Caco-2 (cell line): Measurements from ENCODE around the gene PIM1. TPM values are rescaled to one million over a fixed set of nuclear protein-coding genes. Genes with fewer than 3 reads are reported as not detected.

Experiments
- BruUV-seq: library from RNA; stranded (reverse); fragments of 400-500 nt; replicated peaks from 2 replicates; lab custom pipeline; 2021; lab: Mats Ljungman, UMichigan
- CTCF ChIA-PET: fragments of 300-600 bp; sonication (Branson Sonifier 250); formaldehyde crosslinking; loops from one replicate; lab custom pipeline; 2022; ENCODE audit warnings: antibody characterized with exemption; lab: Charles Lee
- POLR2A ChIA-PET: fragments of 300-600 bp; sonication (Branson Sonifier 250); formaldehyde crosslinking; loops from one replicate; lab custom pipeline; 2022; ENCODE audit warnings: antibody characterized with exemption; lab: Charles Lee
- DNase-seq, 2 experiments: peaks; one replicate each; pipeline versions ENCODE4 v3.0.0 to v3.0.0-alpha.2; 2020 to 2022
- H3K27me3 ChIP-seq: replicated peaks from 2 replicates; pipeline ENCODE4 v1.6.0; 2011; ENCODE audit warnings: low read length; ENCODE audit not compliant: control insufficient read depth, insufficient read depth
- H3K36me3 ChIP-seq: 2 replicates; pipeline ENCODE4 v1.5.1; 2011; ENCODE audit warnings: low read length; ENCODE audit not compliant: control insufficient read depth, insufficient read depth
- H3K4me1 ChIP-seq: fragments of 250-450 bp; sonication (Bioruptor Pico); 2 replicates; pipeline ENCODE4 v1.5.1; 2020; ENCODE audit warnings: mild to moderate bottlenecking
- H3K4me3 ChIP-seq: 2 replicates; pipeline ENCODE4 v1.5.1; 2011; ENCODE audit warnings: low read depth, mild to moderate bottlenecking, control low read depth, low read length
- H3K9me3 ChIP-seq: fragments of 250-450 bp; sonication (Bioruptor Pico); 2 replicates; pipeline ENCODE4 v1.5.1; 2020; ENCODE audit warnings: mild to moderate bottlenecking, moderate library complexity
- H3K27ac Mint-ChIP-seq: one replicate; pipeline ENCODE4 v1.8.0; 2022; ENCODE audit warnings: mixed read lengths; ENCODE audit not compliant: unreplicated experiment
- H3K27me3 Mint-ChIP-seq: one replicate; pipeline ENCODE4 v1.8.0; 2022; ENCODE audit warnings: mixed read lengths; ENCODE audit not compliant: insufficient read depth, unreplicated experiment
- H3K36me3 Mint-ChIP-seq: one replicate; pipeline ENCODE4 v1.8.0; 2022; ENCODE audit warnings: mild to moderate bottlenecking, mixed read lengths; ENCODE audit not compliant: insufficient read depth, unreplicated experiment
- H3K4me1 Mint-ChIP-seq: one replicate; pipeline ENCODE4 v1.8.0; 2022; ENCODE audit warnings: low read depth, mixed read lengths; ENCODE audit not compliant: unreplicated experiment
- H3K4me3 Mint-ChIP-seq: one replicate; pipeline ENCODE4 v1.8.0; 2022; ENCODE audit warnings: mild to moderate bottlenecking, moderate library complexity, mixed read lengths; ENCODE audit not compliant: unreplicated experiment
- H3K9me3 Mint-ChIP-seq: one replicate; pipeline ENCODE4 v1.8.0; 2022; ENCODE audit warnings: mixed read lengths; ENCODE audit not compliant: unreplicated experiment
- CTCF ChIP-seq, 2 experiments: fragments of 200-600 bp in 1 of 2; IDR thresholded peaks; 1 replicate in 1 of 2; 2 replicates in 1 of 2; pipeline versions ENCODE4 v1.5.1 to v1.8.0; 2011 to 2022; ENCODE audit warnings: antibody characterized with exemption in 1 of 2, control low read depth in 1 of 2, inconsistent platforms in 1 of 2, low read depth in 1 of 2, low read length in 1 of 2, mild to moderate bottlenecking in 1 of 2, moderate library complexity in 1 of 2; ENCODE audit not compliant: insufficient read depth in 1 of 2, severe bottlenecking in 1 of 2, unreplicated experiment in 1 of 2
- intact Hi-C: fragments of 100-400 bp; cut with micrococcal nuclease; formaldehyde crosslinking; loops from one replicate; pipeline ENCODE4 v1.10.0; 2022; ENCODE audit not compliant: unreplicated experiment
- total RNA-seq: library from RNA; stranded (reverse); gene quantifications from 2 replicates; pipeline ENCODE4 v1.2.3, GENCODE V29; 2022

PIM1 gene
- total RNA-seq, 1 experiment from 2014 or later: 48.3 TPM

DNA sequence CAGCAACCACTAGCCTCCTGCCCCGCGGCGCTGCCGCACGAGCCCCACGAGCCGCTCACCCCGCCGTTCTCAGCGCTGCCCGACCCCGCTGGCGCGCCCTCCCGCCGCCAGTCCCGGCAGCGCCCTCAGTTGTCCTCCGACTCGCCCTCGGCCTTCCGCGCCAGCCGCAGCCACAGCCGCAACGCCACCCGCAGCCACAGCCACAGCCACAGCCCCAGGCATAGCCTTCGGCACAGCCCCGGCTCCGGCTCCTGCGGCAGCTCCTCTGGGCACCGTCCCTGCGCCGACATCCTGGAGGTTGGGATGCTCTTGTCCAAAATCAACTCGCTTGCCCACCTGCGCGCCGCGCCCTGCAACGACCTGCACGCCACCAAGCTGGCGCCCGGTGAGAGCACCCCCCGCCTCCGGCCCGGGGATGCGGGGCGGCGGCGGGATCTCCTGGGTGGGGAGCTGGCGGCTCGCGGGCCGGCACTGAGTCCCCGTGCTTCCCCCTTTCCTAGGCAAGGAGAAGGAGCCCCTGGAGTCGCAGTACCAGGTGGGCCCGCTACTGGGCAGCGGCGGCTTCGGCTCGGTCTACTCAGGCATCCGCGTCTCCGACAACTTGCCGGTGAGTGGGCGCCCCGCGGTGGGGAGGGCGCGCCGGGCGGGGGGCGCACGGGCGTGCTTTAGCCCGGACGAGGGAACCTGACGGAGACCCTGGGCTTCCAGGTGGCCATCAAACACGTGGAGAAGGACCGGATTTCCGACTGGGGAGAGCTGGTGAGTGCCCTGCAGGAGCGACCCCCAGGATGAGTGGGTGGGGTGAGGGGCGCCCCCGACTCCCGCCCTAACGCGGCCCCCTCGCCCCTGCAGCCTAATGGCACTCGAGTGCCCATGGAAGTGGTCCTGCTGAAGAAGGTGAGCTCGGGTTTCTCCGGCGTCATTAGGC is 585 bp downstream of the PIM1 start:
- H3K27ac Mint-ChIP-seq: peak overlapping the region; percentile 95
- peak overlapping the region; percentile 88 for H3K4me3 Mint-ChIP-seq
- peaks cover 6% of the 10 kb centered on the region for H3K36me3 ChIP-seq
- H3K9me3 ChIP-seq: no peaks in the 10 kb centered on the region
- no TSS peak for BruUV-seq
- no peaks in the 10 kb centered on the region for H3K27me3 Mint-ChIP-seq
- intact Hi-C loops: no loop called here
- CTCF ChIA-PET: interaction anchor here (0.6 to 3.3 kb wide), 15 partner anchors 20 to 979 kb away, joined by 3 to 19 read pairs (median 5); no protein-coding TSS in a partner anchor
- POLR2A ChIA-PET: interaction anchor here (0.5 to 3.4 kb wide), 14 partner anchors 9 to 152 kb away, joined by 3 to 28 read pairs (median 7); no protein-coding TSS in a partner anchor
- peak overlapping the region; percentile 82 for H3K4me3 ChIP-seq
- H3K9me3 Mint-ChIP-seq: no peaks in the 10 kb centered on the region
- H3K4me1 ChIP-seq: peaks cover 10% of the 10 kb centered on the region
- H3K4me1 Mint-ChIP-seq: peaks cover 14% of the 10 kb centered on the region
- peaks cover 63% of the 10 kb centered on the region for H3K36me3 Mint-ChIP-seq
- peak; percentile 13 to 28 for TF ChIP-seq CTCF (IDR thresholded peaks at IDR 0.05; ENCODE audit: insufficient read depth in 1 of 2, low read depth in 1 of 2, low read length in 1 of 2, severe bottlenecking in 1 of 2, unreplicated experiment in 1 of 2)
- peak; percentile 61 to 70 for DNase-seq
- no peaks in the 10 kb centered on the region for H3K27me3 ChIP-seq

GRCh38 chr6:37171201-37171969 is 1.4 kb downstream of the PIM1 start:
- CTCF ChIA-PET: interaction anchor here (0.6 to 3.3 kb wide), 20 partner anchors 35 to 320 kb away, joined by 3 to 19 read pairs (median 5); no protein-coding TSS in a partner anchor

More at GRCh38 chr6:37171201-37171969, 1.4 kb downstream of the PIM1 start:
- H3K27me3 ChIP-seq: no peaks in the 10 kb centered on the region
- peak overlapping the region; percentile 95 for H3K27ac Mint-ChIP-seq
- no peaks in the 10 kb centered on the region for H3K9me3 Mint-ChIP-seq
- H3K4me3 ChIP-seq: peak overlapping the region; percentile 82
- POLR2A ChIA-PET: interaction anchor here (0.6 to 3.4 kb wide), 11 partner anchors 14 to 153 kb away, joined by 3 to 28 read pairs (median 4); no protein-coding TSS in a partner anchor
- peaks cover 14% of the 10 kb centered on the region for H3K4me1 Mint-ChIP-seq
- peaks cover 6% of the 10 kb centered on the region for H3K36me3 ChIP-seq
- peaks cover 66% of the 10 kb centered on the region for H3K36me3 Mint-ChIP-seq
- H3K27me3 Mint-ChIP-seq: no peaks in the 10 kb centered on the region
- H3K4me1 ChIP-seq: peaks cover 10% of the 10 kb centered on the region
- BruUV-seq: TSS peak; percentile 95
- intact Hi-C loops: no loop called here
- H3K4me3 Mint-ChIP-seq: peak overlapping the region; percentile 88
- DNase-seq: peak; percentile 38 to 39
- no peak for TF ChIP-seq CTCF (IDR thresholded peaks at IDR 0.05; ENCODE audit: insufficient read depth in 1 of 2, low read depth in 1 of 2, low read length in 1 of 2, severe bottlenecking in 1 of 2, unreplicated experiment in 1 of 2)
- H3K9me3 ChIP-seq: no peaks in the 10 kb centered on the region
